Heart right ventricle (tissue), 16 donors: Measurements from ENCODE around the gene TTLL11. TPM values are rescaled to one million over a fixed set of nuclear protein-coding genes. Genes with fewer than 3 reads are reported as not detected.

Experiments
- ATAC-seq, 8 donors: fragments of 200-7000 bp; cut with Tn5 transposase; one replicate each; pipeline ENCODE4 v1.9.1; 2020; ENCODE audit warnings: mild to moderate bottlenecking in 8 of 8, moderate library complexity in 8 of 8, moderate number of reproducible peaks in 1 of 8
- DNase-seq, 2 donors: peaks; one replicate each; pipeline ENCODE4 v3.0.0-alpha.2; 2020
- H3K27ac ChIP-seq, 10 donors: fragments of 200-600 bp; sonication (generic) in 2 of 10; one replicate each; pipeline versions ENCODE4 v1.5.0 to v1.8.0; 2020 to 2022; ENCODE audit warnings: mild to moderate bottlenecking in 3 of 10
- H3K27me3 ChIP-seq, 7 donors: fragments of 200-600 bp; one replicate each; pipeline ENCODE4 v1.8.0; 2021 to 2022; ENCODE audit warnings: mild to moderate bottlenecking in 2 of 7
- H3K36me3 ChIP-seq, 9 donors: fragments of 200-600 bp; sonication (generic) in 1 of 9; one replicate each; pipeline versions ENCODE4 v1.5.0 to v1.8.0; 2020 to 2022; ENCODE audit warnings: mild to moderate bottlenecking in 2 of 9
- H3K4me1 ChIP-seq, 9 donors: fragments of 200-600 bp; sonication (generic) in 1 of 9; one replicate each; pipeline versions ENCODE4 v1.5.0 to v1.8.0; 2020 to 2022; ENCODE audit warnings: mild to moderate bottlenecking in 4 of 9
- H3K4me3 ChIP-seq, 10 donors: fragments of 200-600 bp; sonication (generic) in 2 of 10; one replicate each; pipeline versions ENCODE4 v1.5.0 to v1.8.0; 2020 to 2022; ENCODE audit warnings: mild to moderate bottlenecking in 7 of 10, moderate library complexity in 2 of 10
- H3K9me3 ChIP-seq, 11 donors: fragments of 200-600 bp in 10 of 11; sonication (generic) in 2 of 11; one replicate each; pipeline versions ENCODE4 v1.5.0 to v1.8.0; 2013 to 2022; ENCODE audit warnings: mild to moderate bottlenecking in 2 of 11, control low read depth in 1 of 11, moderate library complexity in 1 of 11
- CTCF ChIP-seq, 9 donors: fragments of 200-600 bp; sonication (generic) in 2 of 9; IDR thresholded peaks; one replicate each; pipeline versions ENCODE4 v1.5.0 to v1.8.0; 2021 to 2022; ENCODE audit warnings: antibody characterized with exemption in 9 of 9, mild to moderate bottlenecking in 5 of 9, moderate library complexity in 1 of 9
- WGBS, 2 donors: extraction: QIAGEN DNeasy Blood & Tissue Kit; methylation state at CpG; one replicate each; pipeline ENCODE4 v1.1.7; 2013; ENCODE audit warnings: inconsistent platforms in 1 of 2; 5-methylcytosine and 5-hydroxymethylcytosine counted together
- intact Hi-C, 10 donors: fragments of 100-400 bp; cut with DNase I; formaldehyde crosslinking; loops; one replicate each; pipeline versions ENCODE4 v1.11.1 to v1.14.2; 2022
- polyA plus RNA-seq, 2 donors: library from polyadenylated mRNA; stranded (reverse); fragments of 200-250 nt; gene quantifications; one replicate each; pipeline ENCODE4 v1.2.3, GENCODE V29; 2013
- total RNA-seq, 10 donors: library from RNA; stranded (reverse); fragmentation: NEBNext Ultra II Directional in 3 of 10; extraction: Animal tissue kit (Norgen Biotek cat#: 25700) in 3 of 10; gene quantifications; one replicate each; pipeline versions ENCODE4 v1.2.1 to v1.2.4, GENCODE V29; 2021 to 2023
- donor health status: Arrhythmogenic right ventricular cardiomyopathy.
- donor health status: ischemic (EF 13 %, LVEDD 7.1; RV severe dilation, severe dysfunction).
- donor health status: healthy with polysubstance abuse.
- donor health status: DM: no; HTN: yes; CAD: no.
- donor health status: DM: no; HTN: no; CAD: no.
- donor health status: ischemic (EF 25% LVEDD 6.9; RV normal size, moderate dysfunction).
- donor health status: ischemic (EF 25% LVEDD 5.7; RV mildly dilated, moderate dysfunction).
- donor health status: healthy.
- donor health status: DM: yes; HTN: yes; CAD: no.
- donor health status: Ischemic cardiomyopathy.
- donor health status: ischemic (EF 35%, LVEDD 5.7; RV mildly dilated, moderate dysfunction).
- donor health status: nonischemic (EF 11% LVEDD 7.7; RV severe dilation, severe dysfunction).
- donor health status: DM: yes; HTN: yes; CAD: no.
- donor health status: PGD.
- donor health status: ischemic (EF 29% LVEDD 5.4; RV normal size, mild dysfunction).
- donor health status: nonischemic (EF 23%, LVEDD 6.1; RV moderate dilation, normal function).

Gene TTLL11
- total and polyA plus RNA-seq, 12 donors = 2.6 to 8.7 (median 5.8) TPM

- ATAC-seq (no peak), DNase-seq (no peak)
- Histone ChIP-seq H3K36me3 (no peaks in the 10 kb centered on the region), H3K9me3 (no peaks in the 10 kb centered on the region), H3K4me3 (peak overlapping the region in 9 of 10 donors; percentile 11 to 49 (median 36)), H3K4me1 (peaks cover 18 to 60% (median 34%) of the 10 kb centered on the region in 9 donors), H3K27me3 (peaks cover 0 to 37% (median 3%) of the 10 kb centered on the region in 7 donors), H3K27ac (peak overlapping the region in 2 of 10 donors; percentile 10 to 22)
- intact Hi-C loops = loop anchor here in 9 of 10 donors (5.0 to 10.0 kb wide), 5 partner anchors 136 to 688 kb away; partner anchors contain the start of genes MRRF (in 3 of the 9) and RBM18 (in 3 of the 9)
- TF ChIP-seq CTCF (IDR thresholded peaks at IDR 0.05) = no peak
- WGBS, 2 donors = 26 to 32% methylated on average over 64 of the region's 64 CpGs
Measured at GRCh38 chr9:122126331-122127261, 33.5 kb upstream of the TTLL11 start.

- 36 to 47% methylated on average over 21 of the region's 21 CpGs for WGBS, 2 donors
- Histone ChIP-seq H3K27ac (peak overlapping the region in 4 of 10 donors; percentile 10 to 36 (median 22)), H3K4me3 (peak overlapping the region in 6 of 10 donors; percentile 19 to 49 (median 43)), H3K36me3 (no peaks in the 10 kb centered on the region), H3K4me1 (peaks cover 12 to 52% (median 30%) of the 10 kb centered on the region in 9 donors), H3K27me3 (peaks cover 0 to 32% (median 3%) of the 10 kb centered on the region in 7 donors), H3K9me3 (no peaks in the 10 kb centered on the region)
- DNase-seq = no peak
- TF ChIP-seq CTCF (IDR thresholded peaks at IDR 0.05) = peak in 1 of 9 donors; percentile 7
- intact Hi-C loops = loop anchor here (1.0 to 10.0 kb wide), 9 partner anchors 137 to 689 kb away; partner anchors contain the start of genes MRRF (in 3 of the 10) and RBM18 (in 3 of the 10)
- peak in 6 of 8 donors; percentile 4 to 23 (median 17) for ATAC-seq
Measured at GRCh38 chr9:122125509-122126330, 32.6 kb upstream of the TTLL11 start.

- peak in 8 of 9 donors; percentile 90 to 98 (median 96) for TF ChIP-seq CTCF (IDR thresholded peaks at IDR 0.05)
- Histone ChIP-seq H3K27ac (no peak overlapping the region), H3K36me3 (no peaks in the 10 kb centered on the region), H3K9me3 (no peaks in the 10 kb centered on the region), H3K27me3 (peaks cover 0 to 32% (median 3%) of the 10 kb centered on the region in 7 donors), H3K4me1 (peaks cover 12 to 47% (median 30%) of the 10 kb centered on the region in 9 donors), H3K4me3 (no peak overlapping the region)
- intact Hi-C loops = loop anchor here (1.0 to 10.0 kb wide), 9 partner anchors 137 to 690 kb away; partner anchors contain the start of genes MRRF (in 3 of the 10) and RBM18 (in 3 of the 10)
- WGBS, 2 donors = 0 to 1% methylated on average over 8 of the region's 8 CpGs
- peak; percentile 78 to 91 (median 84) for ATAC-seq
- DNase-seq = peak; percentile 79 to 85
Measured at GRCh38 chr9:122125158-122125508, 32.0 kb upstream of the TTLL11 start.
